ENCODE measurements around the gene LDAF1.
"Not testable (repeated sequence)": the region's sequence is repeated elsewhere in the genome, so short reads cannot be mapped to it uniquely, and the experiment has no call there.

LDAF1 gene

DNA sequence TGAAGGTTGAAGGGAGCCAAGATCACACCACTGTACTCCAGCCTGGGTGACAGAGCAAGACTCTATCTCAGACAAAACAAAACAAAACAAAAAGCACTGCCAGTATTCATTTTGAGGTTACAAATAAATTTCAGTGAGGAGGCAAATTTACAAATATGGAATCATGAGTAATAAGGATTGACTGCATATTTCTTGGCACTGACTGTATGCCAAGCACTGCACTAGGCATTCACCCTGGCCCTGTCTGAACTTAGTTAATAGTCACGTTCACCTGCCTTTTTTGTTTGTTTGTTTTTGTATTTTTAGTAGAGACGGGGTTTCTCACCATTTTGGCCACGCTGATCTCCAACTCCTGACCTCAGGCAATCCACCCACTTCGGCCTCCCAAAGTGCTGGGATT is 5.1 kb downstream of the LDAF1 start:
- no peak for DNase-seq

DNA sequence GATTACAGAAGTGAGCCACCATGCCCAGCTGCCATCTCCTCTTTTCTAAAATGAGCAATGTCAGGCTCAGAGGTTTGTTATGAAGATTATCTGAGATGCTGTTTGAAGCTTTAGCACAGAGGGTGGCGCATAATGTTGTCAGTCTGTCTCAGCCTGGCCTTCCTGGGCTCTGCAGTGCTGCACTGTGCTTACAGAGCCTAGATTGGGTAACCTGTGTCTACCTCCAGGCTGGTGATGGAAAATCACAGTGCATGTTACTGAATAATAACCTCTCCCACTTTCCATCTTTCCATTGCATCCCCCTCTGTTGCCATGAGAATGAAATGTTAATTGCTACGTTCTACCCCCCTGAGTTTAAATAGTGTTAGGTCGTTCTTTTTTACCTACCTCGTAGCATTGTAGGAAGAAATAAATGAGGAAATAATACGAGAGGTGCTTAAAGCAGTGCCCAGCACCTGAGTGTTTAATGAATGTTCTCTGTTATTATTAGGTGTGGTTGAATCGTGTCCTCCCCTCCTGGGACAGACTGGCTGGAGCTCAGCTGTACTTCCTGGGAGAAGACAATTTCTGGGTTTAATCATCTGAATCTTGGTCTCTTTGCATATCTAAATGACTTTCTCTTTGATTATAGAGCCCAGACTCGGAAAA is 6.2 kb downstream of the LDAF1 start:
- no peak for DNase-seq

- DNase-seq, result no peak
These were observed 8.1 kb downstream of the LDAF1 start for GRCh38 chr16:21166561-21166961.

GRCh38 chr16:21167360-21167759 is 8.9 kb downstream of the LDAF1 start:
- no peak for DNase-seq

DNA sequence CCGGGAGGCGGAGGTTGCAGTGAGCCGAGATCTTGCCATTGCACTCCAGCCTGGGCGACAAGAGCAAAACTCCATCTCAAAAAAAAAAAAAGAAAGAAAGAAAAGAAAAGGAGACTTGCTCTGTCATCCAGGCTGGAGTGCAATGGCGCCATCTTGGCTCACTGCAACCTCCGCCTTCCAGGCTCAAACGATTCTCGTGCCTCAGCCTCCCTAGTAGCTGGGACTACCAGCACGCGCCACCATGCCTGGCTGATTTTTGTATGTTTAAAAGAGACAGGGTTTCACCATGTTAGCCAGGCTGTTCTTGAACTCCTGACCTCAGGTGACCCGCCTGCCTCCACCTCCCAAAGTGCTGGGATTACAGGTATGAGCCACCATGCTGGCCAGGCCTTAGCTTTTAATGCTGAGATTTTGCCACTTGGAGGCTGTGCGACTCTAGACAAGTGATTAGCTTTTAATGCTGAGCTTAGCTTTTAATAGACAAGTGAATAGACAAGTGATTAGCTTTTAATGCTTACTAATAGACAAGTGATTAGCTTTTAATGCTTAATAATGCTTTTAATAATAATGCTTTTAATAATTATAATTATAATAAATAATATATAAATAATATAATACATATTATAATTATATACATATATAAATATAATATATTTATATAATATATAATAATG is 9.6 kb downstream of the LDAF1 start:
- no peak for DNase-seq

GRCh38 chr16:21169249-21169981 is 10.9 kb downstream of the LDAF1 start:
- DNase-seq, result no peak

- DNase-seq, result not testable (repeated sequence)
These were observed 11.6 kb downstream of the LDAF1 start for GRCh38 chr16:21170116-21170515.

- DNase-seq, result no peak
These were observed 14.2 kb downstream of the LDAF1 start for GRCh38 chr16:21172650-21173049.

DNA sequence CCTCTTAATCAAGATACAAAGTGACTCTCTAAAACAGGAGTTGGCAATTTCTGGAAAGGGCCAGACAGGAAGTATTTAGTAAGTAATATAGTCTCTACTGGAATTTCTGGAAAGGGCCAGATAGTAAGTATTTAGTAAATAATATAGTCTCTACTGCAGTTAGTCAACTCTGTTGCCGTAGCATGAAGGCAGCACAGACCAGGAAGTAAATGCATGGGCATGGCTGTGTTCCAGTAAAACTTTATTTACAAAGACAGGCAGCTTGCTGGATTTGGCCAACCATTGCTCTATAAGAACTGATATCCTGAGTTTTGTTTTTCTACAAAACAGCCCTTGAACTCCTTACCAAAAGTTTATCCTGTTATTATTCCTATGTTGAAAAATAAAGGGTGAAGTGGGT is 16.9 kb downstream of the LDAF1 start:
- no peak for DNase-seq

DNA sequence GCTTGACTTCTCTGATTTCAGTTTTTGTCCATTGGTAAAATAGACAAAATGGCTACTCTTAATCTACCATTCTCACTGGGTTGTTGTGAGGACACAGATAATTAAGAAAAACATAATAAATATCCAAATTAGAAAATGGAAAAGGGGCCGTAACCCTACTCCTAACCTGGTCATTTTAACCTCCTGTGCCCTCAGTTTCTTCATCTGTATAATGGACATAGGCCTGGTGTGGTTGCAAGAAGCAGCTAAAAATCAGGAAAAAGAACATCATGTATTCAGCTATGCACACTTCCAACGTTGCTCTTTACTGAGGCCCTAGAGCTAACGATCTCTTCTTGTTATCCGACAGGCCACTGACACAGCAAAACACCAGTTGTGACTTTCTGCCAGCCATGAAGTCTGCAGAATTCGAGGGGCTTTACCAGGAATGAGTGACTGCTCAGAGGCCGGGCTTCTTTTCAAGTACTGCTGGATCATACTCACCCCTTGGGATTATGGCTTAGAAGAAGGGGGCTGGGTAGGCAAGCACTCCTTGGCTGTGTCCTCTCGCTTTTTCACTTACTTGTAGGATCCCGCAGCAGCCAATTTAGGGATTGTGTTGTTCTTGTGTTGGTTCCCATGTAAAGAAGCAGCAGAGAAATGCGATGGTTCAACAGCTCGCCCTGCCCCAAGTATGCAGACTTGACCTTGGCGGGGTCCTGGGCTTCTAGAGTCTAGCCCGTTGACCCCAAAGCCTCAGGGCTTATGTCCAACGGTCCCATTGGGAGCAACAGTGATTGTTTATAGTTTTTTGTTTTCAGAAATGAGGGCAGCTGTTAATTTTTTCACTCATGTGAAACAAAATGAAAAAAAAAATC is 20.9 kb downstream of the LDAF1 start:
- DNase-seq, result no peak

DNA sequence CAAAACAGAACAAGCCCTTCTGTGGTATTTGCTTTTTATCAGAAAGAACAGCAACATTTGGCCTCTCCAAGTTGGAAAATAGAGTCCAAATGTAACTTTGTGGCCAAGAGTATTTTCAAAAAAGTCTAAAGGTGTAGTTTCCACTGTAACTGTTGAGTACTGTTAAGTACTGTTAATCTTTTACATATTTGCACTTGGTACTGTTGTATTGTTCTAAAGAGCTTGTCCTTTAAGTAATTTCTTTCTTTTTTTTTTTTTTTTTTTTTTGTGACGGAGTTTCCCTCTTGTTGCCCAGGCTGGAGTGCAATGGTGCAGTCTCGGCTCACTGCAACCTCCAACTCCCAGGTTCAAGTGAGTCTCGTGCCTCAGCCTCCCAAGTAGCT is 21.5 kb downstream of the LDAF1 start:
- no peak for DNase-seq

DNA sequence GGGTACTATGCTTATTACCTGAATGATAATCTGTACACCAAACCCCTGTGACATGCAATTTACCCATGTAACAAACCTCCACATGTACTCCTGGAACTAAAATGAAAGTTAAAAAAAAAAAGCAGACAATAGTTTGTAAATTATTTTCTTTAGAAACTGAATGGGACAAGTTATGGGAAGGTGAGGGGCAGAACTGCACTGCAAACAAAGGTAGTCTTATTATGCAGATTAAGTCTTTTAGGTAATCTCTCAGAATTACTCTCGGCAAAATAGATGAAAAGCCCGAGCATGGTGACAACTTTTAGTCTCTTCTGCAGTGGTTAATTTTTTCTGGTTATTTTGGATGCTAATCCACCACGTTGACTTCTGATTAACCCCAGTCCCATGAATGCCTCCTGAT is 25.5 kb downstream of the LDAF1 start:
- no peak for DNase-seq

- no peak for DNase-seq
These were observed 26.4 kb downstream of the LDAF1 start for GRCh38 chr16:21184834-21185233.

DNA sequence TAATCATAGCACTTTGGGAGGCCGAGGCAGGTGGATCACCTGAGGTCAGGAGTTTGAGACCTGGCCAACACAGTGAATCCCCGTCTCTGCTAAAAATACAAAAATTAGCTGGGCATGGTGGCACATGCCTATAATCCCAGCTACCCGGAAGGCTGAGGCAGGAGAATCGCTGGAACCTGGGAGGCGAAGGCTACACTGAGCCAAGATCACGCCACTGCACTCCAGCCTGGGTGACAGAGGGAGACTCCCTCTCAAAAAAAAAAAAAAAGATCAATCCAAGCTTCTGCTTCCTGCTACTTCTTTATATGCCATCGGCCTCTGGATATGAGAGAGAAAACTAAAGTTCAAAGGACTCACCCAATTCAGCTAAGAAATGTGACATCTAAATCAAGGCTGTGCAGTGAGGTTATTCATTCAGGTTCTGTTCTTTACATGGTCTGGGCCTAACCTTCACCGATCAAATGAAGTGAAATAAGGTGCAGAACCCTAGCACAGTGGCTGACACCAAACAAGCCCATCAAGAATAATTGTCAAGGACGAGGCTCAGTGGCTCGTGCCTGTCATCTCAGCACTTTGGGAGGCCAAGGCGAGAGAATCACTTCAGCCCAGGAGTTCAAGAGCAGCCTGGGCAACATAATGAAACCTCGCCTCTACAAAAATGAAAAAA is 27.3 kb downstream of the LDAF1 start:
- no peak for DNase-seq

DNA sequence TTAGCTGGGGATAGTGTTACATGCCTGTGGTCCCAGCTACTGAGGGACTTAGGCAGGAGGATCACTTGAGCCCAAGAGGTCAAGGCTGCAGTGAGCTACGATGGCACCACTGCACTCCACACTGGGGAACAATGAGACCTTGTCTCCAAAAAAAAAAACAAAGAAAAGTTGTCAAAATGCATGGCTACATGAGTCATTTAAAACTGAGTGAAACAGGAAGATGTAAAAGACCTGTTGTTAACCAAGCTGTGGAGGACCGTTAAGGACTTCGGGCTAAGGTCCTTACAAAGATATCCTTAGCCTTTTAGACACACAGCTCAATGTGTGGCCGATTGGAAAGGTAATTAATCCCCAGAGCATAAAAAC is 27.8 kb downstream of the LDAF1 start:
- DNase-seq, result no peak

DNA sequence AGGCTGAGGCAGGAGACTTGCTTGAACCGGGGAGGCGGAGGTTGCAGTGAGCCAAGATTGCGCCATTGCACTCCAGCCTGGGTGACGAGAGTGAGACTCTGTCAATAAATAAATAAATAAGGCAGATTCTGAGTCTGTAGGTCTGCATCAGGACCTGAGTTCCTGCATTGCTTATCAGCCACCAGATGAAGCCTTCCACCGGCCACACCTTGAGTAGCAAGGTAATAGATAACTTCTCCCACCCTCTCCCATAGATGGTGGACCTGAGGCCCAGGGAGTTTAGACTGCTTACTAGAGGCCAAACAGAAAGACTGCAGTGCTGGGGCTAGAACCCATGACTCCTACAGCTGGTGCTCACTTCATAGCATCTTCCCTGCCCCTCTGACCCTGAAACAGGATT is 30.8 kb downstream of the LDAF1 start:
- DNase-seq, result no peak

DNA sequence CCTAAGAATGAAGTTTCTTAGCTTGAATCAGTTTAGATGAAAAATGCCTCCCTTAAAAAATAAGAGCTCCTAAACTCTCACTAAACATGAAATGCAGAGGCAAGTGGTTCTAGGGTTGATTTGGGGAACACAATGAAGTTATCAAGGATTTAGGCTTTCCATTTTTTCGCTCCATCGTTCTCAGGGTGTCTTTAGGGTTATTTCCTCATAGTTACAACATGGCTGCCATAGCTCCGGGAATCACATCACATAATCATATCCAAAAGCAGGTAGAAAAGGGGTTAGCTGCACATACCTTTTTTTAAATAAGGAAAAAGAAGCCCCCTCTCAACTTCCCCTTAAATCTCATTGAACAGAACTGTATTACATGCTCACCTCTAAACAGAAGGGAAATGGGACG is 31.5 kb downstream of the LDAF1 start:
- DNase-seq, result no peak

DNA sequence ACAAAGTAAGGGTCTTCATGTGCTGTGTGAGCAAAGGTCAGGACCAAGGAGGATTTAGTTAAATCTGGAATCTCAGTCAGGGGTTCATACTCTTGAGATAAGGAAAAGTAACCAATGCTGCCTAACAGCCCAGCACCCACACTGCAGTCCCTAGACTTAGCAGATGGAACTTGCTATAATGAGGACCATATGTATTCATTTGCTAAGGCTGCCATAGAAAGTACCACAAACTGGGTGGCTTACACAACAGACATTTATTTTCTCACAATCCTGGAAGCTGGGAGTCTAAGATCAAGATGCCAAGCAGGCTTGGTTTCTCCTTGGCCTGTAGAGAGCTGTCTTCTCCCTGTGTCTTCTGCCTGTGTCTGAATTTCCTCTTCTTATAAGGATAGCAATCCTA is 32.1 kb downstream of the LDAF1 start:
- no peak for DNase-seq

- DNase-seq, result no peak
These were observed 34.5 kb downstream of the LDAF1 start for GRCh38 chr16:21192991-21193390.

DNA sequence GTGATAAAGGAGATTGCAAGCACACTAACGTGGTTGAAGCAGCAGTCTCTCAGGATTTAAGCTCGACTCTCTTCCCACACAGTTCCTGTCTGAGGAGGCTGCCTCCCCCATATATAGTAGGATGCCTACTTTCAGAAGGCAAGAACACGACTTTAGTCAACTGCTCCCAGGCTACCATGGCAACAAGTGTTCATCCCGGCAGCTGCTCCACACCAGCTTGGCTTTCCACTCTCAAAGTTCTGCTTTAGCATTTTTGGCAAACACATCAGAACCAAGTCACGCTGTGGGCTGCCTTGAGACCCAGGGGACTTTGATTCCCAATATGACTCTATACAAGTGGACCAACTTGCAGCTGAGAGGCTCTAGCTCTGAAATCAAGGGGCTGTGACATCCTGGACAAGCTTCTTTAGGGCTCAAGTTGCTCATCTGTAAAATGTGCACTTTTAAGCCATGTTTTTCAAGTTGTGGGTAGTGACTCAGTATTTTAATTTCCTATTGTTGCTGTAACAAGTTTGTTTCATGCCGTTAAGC is 36.4 kb downstream of the LDAF1 start:
- no peak for DNase-seq

DNA sequence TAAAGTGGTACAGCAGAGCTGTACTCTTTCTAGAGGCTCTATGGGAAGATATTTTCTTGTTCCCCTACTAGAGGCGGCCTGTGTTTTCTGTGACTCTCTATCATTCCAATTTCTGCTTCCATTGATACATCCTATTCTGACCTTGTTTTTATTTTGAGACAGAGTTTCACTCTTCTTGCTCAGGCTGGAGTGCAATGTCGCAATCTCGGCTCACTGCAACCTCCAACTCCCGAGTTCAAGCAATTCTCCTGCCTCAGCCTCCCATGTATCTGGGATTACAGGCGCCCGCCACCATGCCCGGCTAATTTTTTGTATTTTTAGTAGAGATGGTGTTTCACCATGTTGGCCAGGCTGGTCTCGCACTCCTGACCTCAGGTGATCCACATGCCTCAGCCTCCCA is 36.9 kb downstream of the LDAF1 start:
- DNase-seq, result not testable (repeated sequence)

- DNase-seq, result no peak
These were observed 38.6 kb downstream of the LDAF1 start for GRCh38 chr16:21197112-21197511.

DNA sequence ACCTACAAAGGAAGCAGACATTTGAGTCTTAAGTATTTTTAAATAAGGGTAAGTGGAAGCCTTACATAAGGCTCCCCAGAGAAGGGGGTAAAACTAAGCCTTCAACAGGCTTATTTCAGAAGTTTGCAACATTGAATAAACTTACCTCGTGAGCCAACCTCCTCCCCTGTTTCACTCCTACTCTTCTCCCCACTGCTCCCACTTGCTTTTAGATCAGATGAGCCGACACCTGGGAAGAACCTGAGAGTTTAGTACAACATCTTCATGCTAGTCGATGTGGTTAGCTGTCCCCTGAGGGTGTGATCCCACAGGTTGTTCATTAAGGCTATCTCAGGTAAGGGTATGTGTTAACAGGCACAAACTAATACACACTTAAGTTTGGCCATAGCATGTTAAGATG is 39.1 kb downstream of the LDAF1 start:
- DNase-seq, result no peak
